HG02840 (cell line): ENCODE data around the gene TICRR.

Experiments
- ATAC-seq: cut with Tn5 transposase; IDR thresholded peaks from one replicate; pipeline ENCODE4 v1.9.1; 2021; ENCODE audit warnings: mild to moderate bottlenecking, moderate library complexity, moderate number of reproducible peaks; ENCODE audit not compliant: unreplicated experiment, low FRiP score

The TICRR gene

GRCh38 chr15:89627256-89627970, 52.1 kb downstream of the TICRR start:
- no peak for ATAC-seq

GRCh38 chr15:89628301-89628700, 53.0 kb downstream of the TICRR start:
- ATAC-seq = no peak

GRCh38 chr15:89628806-89629715, 53.8 kb downstream of the TICRR start:
- ATAC-seq = no peak

- ATAC-seq = no peak
Measured at GRCh38 chr15:89629829-89630228, 54.6 kb downstream of the TICRR start.

- ATAC-seq = no peak
Measured at GRCh38 chr15:89630260-89630659, 55.0 kb downstream of the TICRR start.

- no peak for ATAC-seq
Measured at GRCh38 chr15:89630974-89631901, 56.0 kb downstream of the TICRR start.

GRCh38 chr15:89631902-89632264, 56.6 kb downstream of the TICRR start:
- ATAC-seq = no peak

- no peak for ATAC-seq
Measured at GRCh38 chr15:89632563-89633430, 57.5 kb downstream of the TICRR start.

- ATAC-seq = no peak
Measured at GRCh38 chr15:89633585-89633984, 58.3 kb downstream of the TICRR start.

- no peak for ATAC-seq
Measured at GRCh38 chr15:89640245-89640644, 65.0 kb downstream of the TICRR start.

GRCh38 chr15:89641053-89641452, 65.8 kb downstream of the TICRR start:
- ATAC-seq = no peak

- no peak for ATAC-seq
Measured at GRCh38 chr15:89642106-89642505, 66.8 kb downstream of the TICRR start.

GRCh38 chr15:89645680-89646079, 70.4 kb downstream of the TICRR start:
- no peak for ATAC-seq

- no peak for ATAC-seq
Measured at GRCh38 chr15:89646416-89647141, 71.3 kb downstream of the TICRR start.

- no peak for ATAC-seq
Measured at GRCh38 chr15:89647191-89647851, 72.1 kb downstream of the TICRR start.

GRCh38 chr15:89648106-89649012, 73.1 kb downstream of the TICRR start:
- ATAC-seq = no peak

- no peak for ATAC-seq
Measured at GRCh38 chr15:89649013-89649625, 73.8 kb downstream of the TICRR start.
